A549 (cell line): ENCODE measurements around the gene MYO19. TPM values are rescaled to one million over a fixed set of nuclear protein-coding genes. Genes with fewer than 3 reads are reported as not detected.
A peak's percentile ranks its signal among the peaks of the same experiment; 100 is the strongest.

Experiments
- ATAC-seq, 2 experiments: fragments of 200-7000 bp in 1 of 2; fragments of >200 bp in 1 of 2; cut with Nextera tagmentation in 1 of 2; cut with Tn5 transposase in 1 of 2; 3 replicates each; pipeline versions ENCODE4 v1.8.0 to v1.9.1; 2018 to 2020; ENCODE audit warnings: mild to moderate bottlenecking in 1 of 2, moderate library complexity in 1 of 2
- CTCF ChIA-PET: fragments of 300-600 bp; sonication (Branson Sonifier 250); formaldehyde crosslinking; extraction: SDS; loops from one replicate; lab custom pipeline; 2021; ENCODE audit warnings: antibody characterized with exemption, inconsistent platforms; lab: Yijun Ruan, JAX
- POLR2A ChIA-PET: fragments of 350-600 bp; formaldehyde crosslinking; extraction: SDS; loops from one replicate; lab custom pipeline; 2021; ENCODE audit warnings: antibody characterized with exemption, inconsistent platforms; lab: Yijun Ruan, JAX
- DNase-seq, 2 experiments: peaks; one replicate each; pipeline versions ENCODE4 v3.0.0 to v3.0.0-alpha.2; 2011 to 2016; ENCODE audit warnings: low read depth in 1 of 2, low spot score in 1 of 2
- FAIRE-seq: peaks from 2 replicates; lab custom pipeline; 2011; peaks lifted over from hg19 to GRCh38; lab: Jason Lieb, UNC
- H3K27ac ChIP-seq, 2 experiments: fragments of >200 bp; sonication (Bioruptor Twin); formaldehyde crosslinking; 3 replicates each; pipeline ENCODE4 v1.5.1; 2016 to 2017
- H3K4me1 ChIP-seq: fragments of >200 bp; sonication (Bioruptor Twin); formaldehyde crosslinking; 3 replicates; pipeline ENCODE4 v1.6.1; 2016
- H3K4me2 ChIP-seq: fragments of >200 bp; sonication (Bioruptor Twin); formaldehyde crosslinking; 3 replicates; pipeline ENCODE4 v1.6.1; 2016
- H3K4me3 ChIP-seq: fragments of >200 bp; sonication (Bioruptor Twin); formaldehyde crosslinking; 3 replicates; pipeline ENCODE4 v1.5.1; 2016
- H3K9me3 ChIP-seq: fragments of >200 bp; sonication (Bioruptor Twin); formaldehyde crosslinking; 3 replicates; pipeline ENCODE4 v1.6.1; 2016
- ATOH8 ChIP-seq: fragments of 250-450 bp; sonication (Bioruptor Pico); IDR thresholded peaks from 2 replicates; pipeline ENCODE4 v1.5.0; 2020; ENCODE audit warnings: low read depth, mild to moderate bottlenecking, moderate library complexity
- BCL3 ChIP-seq: fragments of >200 bp; sonication (Bioruptor Twin); formaldehyde crosslinking; IDR thresholded peaks from 3 replicates; pipeline ENCODE4 v1.6.1; 2016
- CBX8 ChIP-seq: fragments of 200-600 bp; sonication (generic); IDR thresholded peaks from 2 replicates; pipeline ENCODE4 v1.6.1; 2016
- CHD4 ChIP-seq: fragments of 200-600 bp; sonication (generic); IDR thresholded peaks from 2 replicates; pipeline ENCODE4 v1.6.1; 2016; ENCODE audit warnings: antibody characterized with exemption, mild to moderate bottlenecking, borderline replicate concordance
- E2F6 ChIP-seq: IDR thresholded peaks from 2 replicates; pipeline ENCODE4 v1.6.1; 2012; ENCODE audit warnings: low read depth, borderline replicate concordance
- EHMT2 ChIP-seq: fragments of 200-600 bp; sonication (generic); IDR thresholded peaks from 2 replicates; pipeline ENCODE4 v1.6.1; 2016; ENCODE audit warnings: antibody characterized with exemption, low read depth, mild to moderate bottlenecking, moderate library complexity
- EP300 ChIP-seq, 2 experiments: fragments of >200 bp; sonication (Bioruptor Twin); formaldehyde crosslinking; IDR thresholded peaks; 2 replicates in 1 of 2; 3 replicates in 1 of 2; pipeline ENCODE4 v1.6.1; 2016 to 2017
- FOSL2 ChIP-seq, 2 experiments: fragments of 450-650 bp in 1 of 2; fragments of >200 bp in 1 of 2; sonication (Bioruptor Twin) in 1 of 2; formaldehyde crosslinking; IDR thresholded peaks; 2 replicates each; pipeline versions ENCODE4 v1.5.0 to v1.6.1; 2016 to 2020; ENCODE audit warnings: mild to moderate bottlenecking in 1 of 2, moderate library complexity in 1 of 2
- FOXS1 ChIP-seq: fragments of 250-450 bp; sonication (Bioruptor Pico); IDR thresholded peaks from 2 replicates; pipeline ENCODE4 v1.5.0; 2020; ENCODE audit warnings: mild to moderate bottlenecking, moderate library complexity
- GATA3 ChIP-seq: IDR thresholded peaks from 2 replicates; pipeline ENCODE4 v1.6.1; 2012; ENCODE audit warnings: borderline replicate concordance
- HDAC2 ChIP-seq: fragments of 200-600 bp; sonication (generic); IDR thresholded peaks from 2 replicates; pipeline ENCODE4 v1.6.1; 2016
- HEYL ChIP-seq: fragments of 250-450 bp; sonication (Bioruptor Pico); IDR thresholded peaks from 2 replicates; pipeline ENCODE4 v1.8.0; 2021; ENCODE audit warnings: mild to moderate bottlenecking, moderate library complexity
- HMGXB4 ChIP-seq: fragments of 250-450 bp; sonication (Bioruptor Pico); IDR thresholded peaks from 2 replicates; pipeline ENCODE4 v1.5.0; 2021; ENCODE audit warnings: mild to moderate bottlenecking, moderate library complexity, borderline replicate concordance
- HOXB13 ChIP-seq: fragments of 250-450 bp; sonication (Bioruptor Pico); IDR thresholded peaks from 2 replicates; pipeline ENCODE4 v1.5.0; 2020; ENCODE audit warnings: low read depth, mild to moderate bottlenecking, moderate library complexity
- HOXB5 ChIP-seq: fragments of 250-450 bp; sonication (Bioruptor Pico); IDR thresholded peaks from 2 replicates; pipeline ENCODE4 v1.5.0; 2020; ENCODE audit warnings: mild to moderate bottlenecking, moderate library complexity
- JUN ChIP-seq, 2 experiments: fragments of >200 bp; sonication (Bioruptor Twin); formaldehyde crosslinking; IDR thresholded peaks; 2 replicates in 1 of 2; 3 replicates in 1 of 2; pipeline ENCODE4 v1.6.1; 2016 to 2017
- JUNB ChIP-seq: fragments of >200 bp; sonication (Bioruptor Twin); formaldehyde crosslinking; IDR thresholded peaks from 2 replicates; pipeline ENCODE4 v1.6.1; 2016
- KDM1A ChIP-seq: fragments of 200-600 bp; sonication (generic); IDR thresholded peaks from 2 replicates; pipeline ENCODE4 v1.6.1; 2016; ENCODE audit warnings: low read depth, mild to moderate bottlenecking
- MAFK ChIP-seq: fragments of 450-650 bp; IDR thresholded peaks from 2 replicates; pipeline ENCODE4 v1.6.1; 2014; ENCODE audit not compliant: partially characterized antibody
- NPAS2 ChIP-seq: fragments of 250-450 bp; sonication (Bioruptor Pico); IDR thresholded peaks from 2 replicates; pipeline ENCODE4 v1.8.0; 2022; ENCODE audit warnings: mild to moderate bottlenecking, moderate library complexity, borderline replicate concordance
- NR3C1 ChIP-seq: fragments of >200 bp; sonication (Bioruptor Twin); formaldehyde crosslinking; IDR thresholded peaks from 3 replicates; pipeline ENCODE4 v1.6.1; 2017
- PHF8 ChIP-seq: fragments of 200-600 bp; sonication (generic); IDR thresholded peaks from 2 replicates; pipeline ENCODE4 v1.6.1; 2016; ENCODE audit warnings: low read depth, mild to moderate bottlenecking, antibody characterized with exemption, moderate library complexity, borderline replicate concordance
- RAD21 ChIP-seq, 2 experiments: fragments of >200 bp in 1 of 2; sonication (Bioruptor Twin) in 1 of 2; formaldehyde crosslinking in 1 of 2; IDR thresholded peaks in 1 of 2; conservative IDR thresholded peaks in 1 of 2; 2 replicates in 1 of 2; 3 replicates in 1 of 2; pipeline ENCODE4 v1.6.1; 2012 to 2018; ENCODE audit warnings: inconsistent platforms in 1 of 2
- RCOR1 ChIP-seq: fragments of 150-350 bp; IDR thresholded peaks from 2 replicates; pipeline ENCODE4 v1.6.1; 2014; ENCODE audit warnings: antibody characterized with exemption, low read length, low read depth
- REST ChIP-seq: fragments of 200-600 bp; sonication (generic); IDR thresholded peaks from 2 replicates; pipeline ENCODE4 v1.6.1; 2016; ENCODE audit warnings: antibody characterized with exemption, mild to moderate bottlenecking, moderate library complexity
- RNF2 ChIP-seq: fragments of 200-600 bp; sonication (generic); IDR thresholded peaks from 2 replicates; pipeline ENCODE4 v1.6.1; 2016; ENCODE audit warnings: low read depth, mild to moderate bottlenecking, antibody characterized with exemption, moderate library complexity, borderline replicate concordance
- SMC3 ChIP-seq: fragments of >200 bp; sonication (Bioruptor Twin); formaldehyde crosslinking; IDR thresholded peaks from 3 replicates; pipeline ENCODE4 v1.6.1; 2018; ENCODE audit warnings: inconsistent platforms
- SREBF2 ChIP-seq: fragments of 450-650 bp; IDR thresholded peaks from 2 replicates; pipeline ENCODE4 v1.6.1; 2014; ENCODE audit warnings: mild to moderate bottlenecking, moderate library complexity
- TFCP2L1 ChIP-seq: fragments of 250-450 bp; sonication (Bioruptor Pico); IDR thresholded peaks from 2 replicates; pipeline ENCODE4 v1.5.0; 2021; ENCODE audit warnings: mild to moderate bottlenecking
- TP53 ChIP-seq: fragments of 250-450 bp; sonication (Bioruptor Pico); IDR thresholded peaks from 2 replicates; pipeline ENCODE4 v1.5.0; 2021; ENCODE audit warnings: mild to moderate bottlenecking, moderate library complexity
- ZSCAN20 ChIP-seq: fragments of 250-450 bp; sonication (Bioruptor Pico); IDR thresholded peaks from 2 replicates; pipeline ENCODE4 v1.8.0; 2022; ENCODE audit warnings: mild to moderate bottlenecking, moderate library complexity
- WGBS: methylation state at CpG from one replicate; pipeline ENCODE4 v1.1.6; 2017; ENCODE audit errors: missing lambda C conversion rate; 5-methylcytosine and 5-hydroxymethylcytosine counted together
- polyA plus RNA-seq, 4 experiments: library from polyadenylated mRNA; depleted of rRNA in 3 of 4; stranded (reverse); fragments of >200 nt; fragmentation: RNase III in 1 of 4; extraction: RNeasy Plus Mini Kit Qiagen cat#74134 plus additional on column Dnase treatment in 1 of 4; gene quantifications; 2 replicates in 3 of 4; 3 replicates in 1 of 4; pipeline ENCODE4 v1.2.3, GENCODE V29; 2011 to 2017

The MYO19 gene
- polyA plus RNA-seq, 2 of the 4 experiments (the other 2 are of a cell fraction) = 91.7 to 99.0 TPM

- WGBS = 35% methylated on average over 44 of the region's 79 CpGs
- FAIRE-seq (no peak), ATAC-seq (peak; percentile 81 to 89), DNase-seq (peak; percentile 87 to 94)
- Histone ChIP-seq H3K4me3 (peak overlapping the region; percentile 28), H3K9me3 (no peaks in the 10 kb centered on the region), H3K4me1 (peaks cover 14% of the 10 kb centered on the region), H3K4me2 (peak overlapping the region; percentile 72), H3K27ac (peak overlapping the region in 1 of 2 experiments; percentile 70; a peak in 4 of 6 replicates)
- CTCF ChIA-PET = interaction anchor here (0.6 to 3.4 kb wide), 66 partner anchors 10 to 843 kb away, joined by 3 to 56 read pairs (median 4); partner anchors contain the start of genes CCL16, DHRS11, MYO19 and TAF15
- POLR2A ChIA-PET = interaction anchor here (1.0 kb wide), 1 partner anchor 52 kb away, joined by 4 read pairs; the partner anchor contains the start of genes MYO19 and PIGW
- TF ChIP-seq FOSL2 (IDR thresholded peaks at IDR 0.05) = no peak
- TF ChIP-seq FOSL2 (CRISPR knock-in tag; IDR thresholded peaks at IDR 0.05) = no peak
- no peak for TF ChIP-seq NR3C1
- TF ChIP-seq NPAS2 (CRISPR knock-in tag) = 0 out of 2 replicates have a peak, but pooled peaks have one; percentile 32
- no peak; the same call in 1 of the 2 replicates for TF ChIP-seq RNF2
- TF ChIP-seq ZSCAN20 (CRISPR knock-in tag) = no peak
- no peak for TF ChIP-seq EP300 (IDR thresholded peaks at IDR 0.05)
- TF ChIP-seq SREBF2 = no peak
- no peak for TF ChIP-seq BCL3
- TF ChIP-seq RCOR1 = no peak
- TF ChIP-seq JUN (IDR thresholded peaks at IDR 0.05) = 0 out of 5 replicates have a peak, but pooled peaks of 1 of the 2 experiments have one; percentile 40
- 0 out of 2 replicates have a peak, but pooled peaks have one; percentile 16 for TF ChIP-seq TP53 (CRISPR knock-in tag)
- no peak for TF ChIP-seq CHD4
- no peak for TF ChIP-seq CBX8
- no peak for TF ChIP-seq MAFK
- peak; percentile 90 to 98 for TF ChIP-seq RAD21 (conservative IDR thresholded peaks at IDR 0.05 in 1 of 2, IDR thresholded peaks at IDR 0.05 in 1 of 2)
- no peak for TF ChIP-seq FOXS1 (CRISPR knock-in tag)
- TF ChIP-seq KDM1A = no peak
- TF ChIP-seq E2F6 = peak; percentile 100
- TF ChIP-seq TFCP2L1 (CRISPR knock-in tag) = no peak
- 0 out of 2 replicates have a peak, but pooled peaks have one; percentile 12 for TF ChIP-seq HDAC2
- TF ChIP-seq JUNB = no peak
- TF ChIP-seq ATOH8 (CRISPR knock-in tag) = peak; percentile 71; the same call in 1 of the 2 replicates
- TF ChIP-seq HOXB13 = no peak
- peak; percentile 77; the same call in 1 of the 2 replicates for TF ChIP-seq HOXB5
- TF ChIP-seq HEYL = no peak
- TF ChIP-seq REST = no peak
- peak; percentile 91 for TF ChIP-seq SMC3
- no peak; the same call in 1 of the 2 replicates for TF ChIP-seq GATA3
- TF ChIP-seq EHMT2 = no peak
- TF ChIP-seq PHF8 = no peak
- TF ChIP-seq HMGXB4 = no peak
Observed at GRCh38 chr17:36482611-36483504, 51.8 kb downstream of the MYO19 start.
